Pons (tissue), 1 donor: ENCODE measurements around the gene EREG.

Source experiments
- DNase-seq: peaks from one replicate; pipeline ENCODE4 v3.0.0-alpha.2; 2016; ENCODE audit warnings: low spot score

Gene EREG

DNA sequence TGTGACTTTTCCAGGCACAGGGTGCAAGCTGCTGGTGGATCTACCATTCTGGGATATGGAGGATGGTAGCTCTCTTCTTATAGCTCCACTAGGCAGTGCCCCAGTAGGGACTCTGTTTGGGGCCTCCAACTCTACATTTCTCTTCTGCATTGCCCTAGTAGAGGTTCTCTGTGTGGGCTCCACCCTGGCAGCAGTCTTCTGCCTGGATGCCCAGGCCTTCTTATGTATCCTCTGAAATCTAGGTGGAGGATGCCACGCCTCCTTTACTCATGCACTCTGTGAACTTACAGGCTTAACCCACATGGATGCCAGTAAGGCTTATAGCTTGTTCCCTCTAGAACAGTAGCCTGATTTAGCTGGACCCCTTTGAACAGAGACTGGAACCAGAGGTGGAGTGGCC, 20.9 kb upstream of the EREG start:
- no peak for DNase-seq

DNA sequence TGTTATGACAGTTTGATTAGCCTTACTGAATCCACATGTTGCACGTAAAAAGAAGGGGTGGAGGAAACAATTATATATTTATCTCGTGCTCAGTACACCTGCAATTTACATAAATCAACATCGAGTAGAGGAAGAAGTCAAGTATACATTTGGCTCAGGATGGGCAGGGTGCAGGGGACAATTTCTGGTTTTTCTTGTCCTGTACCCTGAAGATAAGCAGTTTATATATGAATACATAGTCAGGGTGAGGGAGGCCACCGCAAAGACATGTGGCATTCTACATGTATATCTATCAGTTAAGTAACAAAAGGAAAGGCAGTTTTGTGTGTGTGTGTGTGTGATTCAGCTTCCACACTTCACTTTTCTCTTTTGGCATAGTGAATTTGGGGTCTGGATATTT, 11.1 kb upstream of the EREG start:
- no peak for DNase-seq

DNA sequence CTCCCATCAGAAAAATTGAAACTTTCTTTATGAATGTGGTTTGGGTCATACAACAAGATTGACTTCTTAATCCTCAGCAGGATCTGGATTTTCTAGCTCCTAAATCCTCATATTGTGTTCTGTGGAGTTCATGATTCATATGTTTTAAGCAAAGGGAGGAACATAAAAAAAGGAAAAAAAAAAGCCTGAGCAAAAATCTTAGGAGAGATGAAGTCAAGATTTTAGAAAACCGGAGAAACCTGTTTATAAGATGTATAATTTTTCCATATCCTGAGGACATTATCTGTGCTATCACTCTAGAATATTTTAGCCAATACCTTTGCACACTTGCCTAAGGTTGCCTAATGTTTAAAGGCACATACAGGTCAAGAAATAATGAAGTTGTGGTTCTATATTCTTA, 7.0 kb upstream of the EREG start:
- no peak for DNase-seq

DNA sequence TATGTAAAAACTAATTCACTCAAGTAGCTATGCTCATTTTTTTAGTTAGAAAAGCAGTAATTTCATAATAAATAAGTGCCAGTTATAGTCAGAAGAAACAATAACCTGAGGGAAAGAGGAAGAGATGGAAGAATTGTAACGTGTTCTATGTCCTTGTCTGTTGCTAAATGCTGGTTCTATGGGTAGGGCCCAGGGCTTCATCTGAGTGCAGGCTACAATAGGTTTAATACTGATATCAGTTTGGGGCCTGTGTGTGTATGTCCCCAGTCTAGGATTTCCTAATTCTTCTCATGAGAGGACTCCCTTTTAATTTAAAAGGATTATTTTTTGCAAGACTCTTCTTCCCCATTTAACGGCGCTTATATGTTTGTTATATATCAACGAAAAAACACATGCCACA, 3.3 kb upstream of the EREG start:
- DNase-seq: no peak

DNA sequence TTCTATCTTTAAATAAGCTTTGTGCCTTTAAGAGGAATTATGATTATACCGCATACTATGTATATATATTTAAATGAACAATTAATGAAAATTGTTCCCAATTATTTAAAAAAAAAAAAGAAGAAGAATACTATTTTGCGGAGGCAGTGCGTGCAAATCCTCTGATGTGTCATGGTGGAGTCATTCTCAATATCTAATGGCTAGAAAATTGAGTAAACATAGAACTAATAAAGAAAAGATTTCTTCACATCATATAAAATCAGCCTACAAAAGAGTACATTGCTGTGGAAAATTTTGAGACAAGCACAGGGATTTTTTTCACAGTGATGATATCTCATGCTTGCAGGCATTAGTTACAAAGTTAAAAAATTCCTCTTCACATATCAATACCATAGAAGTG, 2.6 kb upstream of the EREG start:
- no peak for DNase-seq

DNA sequence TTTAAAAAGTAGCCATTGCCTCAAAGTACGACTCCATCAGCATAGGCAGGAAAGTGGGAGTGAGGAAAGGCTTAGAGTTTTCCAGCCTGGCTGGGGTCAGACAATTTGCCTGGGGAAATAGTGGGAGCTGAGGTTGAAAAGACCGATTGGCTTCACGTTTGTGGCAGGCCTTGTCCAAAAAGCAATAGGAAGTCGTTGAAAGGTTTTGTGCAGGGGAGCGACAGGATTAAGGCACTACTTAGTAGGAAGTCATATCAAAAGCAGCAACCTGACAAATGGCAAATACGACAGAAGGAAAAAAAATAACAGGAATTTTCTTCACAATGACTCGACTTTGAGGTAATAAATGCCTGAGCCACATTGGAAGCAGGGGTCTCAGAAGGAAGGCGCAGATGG, 691 bp upstream of the EREG start:
- DNase-seq: no peak

DNA sequence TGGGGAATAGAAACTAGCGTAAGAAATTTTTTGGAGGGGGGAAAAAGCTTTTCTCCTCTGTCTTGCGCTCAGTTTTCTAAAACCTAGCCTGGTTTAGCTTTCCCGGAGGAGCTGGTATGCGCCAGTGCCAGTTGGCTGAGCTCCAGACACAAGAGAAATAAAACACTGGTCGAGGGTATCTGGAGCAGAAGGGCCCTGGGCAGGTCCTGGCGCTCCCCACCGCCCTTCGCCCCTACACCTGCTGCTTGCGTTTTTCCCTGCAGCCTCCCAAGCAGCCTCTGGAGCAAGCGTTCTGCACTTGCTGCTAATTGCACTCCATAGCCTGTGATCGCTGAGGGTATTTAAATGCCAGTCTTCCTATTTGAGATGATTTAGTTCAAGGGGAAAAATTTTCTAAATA, 816 bp downstream of the EREG start:
- DNase-seq: no peak

DNA sequence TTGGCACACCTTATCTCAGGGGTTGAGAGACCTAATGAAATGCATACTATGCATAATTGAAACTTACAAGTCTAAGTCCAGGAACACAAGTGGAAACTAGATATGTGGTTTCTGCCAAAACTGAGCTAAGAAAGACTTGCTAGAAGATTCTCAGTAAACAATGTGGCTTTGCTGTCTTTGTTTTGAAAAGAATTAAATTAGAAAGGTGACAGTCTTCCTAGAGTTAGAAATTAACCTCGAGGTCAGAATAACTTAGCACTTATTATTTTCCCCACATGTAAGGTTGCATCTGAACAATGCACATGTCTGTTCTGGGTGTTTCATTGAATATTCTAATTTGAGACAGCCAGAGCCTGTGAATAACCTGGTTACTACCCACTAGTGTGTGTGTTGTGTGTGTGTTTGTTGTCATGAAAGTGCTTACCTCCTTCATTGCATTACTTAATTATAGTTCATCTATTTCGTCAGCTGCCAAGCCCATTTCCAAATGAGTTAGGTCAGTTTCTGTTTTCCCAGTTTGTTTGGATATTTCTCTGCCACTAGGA, 1.5 kb downstream of the EREG start:
- no peak for DNase-seq

DNA sequence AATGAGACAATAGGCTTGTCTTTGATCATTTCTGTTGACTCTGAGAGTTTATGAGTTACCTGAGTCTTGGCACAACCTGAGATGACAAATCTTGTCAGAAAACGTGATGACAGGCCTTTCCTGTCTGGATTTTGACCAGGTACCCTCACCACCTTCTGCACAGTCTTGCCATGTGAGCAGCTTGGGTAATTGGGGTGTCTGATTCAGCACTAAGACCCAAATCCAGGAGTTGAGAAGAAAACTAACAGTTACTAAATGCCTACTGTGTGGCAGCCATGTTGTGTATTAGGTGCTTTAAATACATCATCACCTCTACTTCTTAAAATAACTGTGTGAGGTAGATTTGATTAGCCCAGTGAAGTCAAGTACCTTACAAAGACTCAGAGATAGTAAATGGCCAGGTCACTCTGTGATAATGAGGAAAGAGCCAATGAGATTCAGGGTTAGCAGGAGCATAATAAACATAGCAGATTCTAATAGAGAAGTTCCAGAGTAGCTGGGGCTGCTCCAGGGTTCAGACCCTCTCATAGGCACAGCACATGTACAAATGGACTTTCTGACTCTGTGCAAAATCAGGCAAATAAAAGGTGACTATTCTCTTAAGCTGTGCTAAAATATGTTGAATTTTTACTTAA, 2.8 kb downstream of the EREG start:
- no peak for DNase-seq

DNA sequence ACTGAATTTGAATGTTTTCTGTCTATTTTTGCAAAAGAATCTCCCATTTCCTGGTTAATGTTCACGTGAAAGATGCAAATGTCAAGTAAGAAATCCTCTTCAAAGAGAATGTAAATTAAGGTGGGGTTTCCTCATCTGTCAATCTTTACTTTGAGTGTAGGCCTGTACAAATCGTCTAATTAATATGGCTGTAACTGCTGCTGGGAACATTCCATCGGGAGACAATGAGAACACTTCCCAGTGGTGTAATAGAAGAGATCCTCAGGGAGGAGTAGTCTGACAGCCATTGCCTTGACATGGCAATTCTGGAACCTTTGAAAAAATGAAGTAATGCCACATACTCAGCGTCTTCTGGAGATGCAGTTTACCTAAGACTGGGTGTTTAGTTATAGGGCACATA, 3.7 kb downstream of the EREG start:
- no peak for DNase-seq

DNA sequence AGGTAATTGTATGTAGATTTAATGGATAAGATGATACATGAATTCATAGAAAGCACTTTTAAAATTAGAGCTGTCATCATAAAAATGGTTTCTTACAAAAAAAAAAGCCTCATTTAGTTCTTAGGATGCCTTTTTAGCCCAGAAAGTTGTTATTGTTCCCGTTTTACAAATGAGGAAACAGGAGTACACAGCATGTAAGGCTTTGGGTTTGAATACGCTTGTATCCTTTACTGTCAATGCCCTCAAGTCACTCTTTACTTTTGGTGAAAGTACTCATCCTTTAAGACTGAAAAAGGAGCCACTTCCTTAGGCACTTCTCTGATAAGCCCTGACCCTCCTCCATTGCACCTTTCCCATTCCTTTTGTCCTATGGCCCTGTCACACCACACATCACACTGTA, 4.9 kb downstream of the EREG start:
- no peak for DNase-seq

DNA sequence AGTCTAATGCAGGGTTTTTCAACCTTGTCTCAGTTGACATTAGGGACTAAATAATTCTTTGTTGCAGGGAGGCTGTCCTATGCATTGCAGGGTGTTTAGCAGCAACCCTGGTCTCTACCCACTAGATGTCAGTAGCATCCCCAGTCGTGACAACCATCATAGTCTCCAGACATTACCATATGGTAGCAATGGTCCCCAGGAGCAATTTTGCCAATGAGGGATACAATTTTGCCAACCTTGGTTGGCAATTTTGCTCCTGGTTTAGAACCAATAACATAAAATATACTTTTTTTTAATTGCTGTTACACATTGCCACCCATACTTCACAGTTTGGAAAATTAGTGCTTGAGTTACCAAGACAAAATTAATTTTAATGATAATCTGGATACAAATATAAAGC, 6.0 kb downstream of the EREG start:
- DNase-seq: peak; percentile 52

DNA sequence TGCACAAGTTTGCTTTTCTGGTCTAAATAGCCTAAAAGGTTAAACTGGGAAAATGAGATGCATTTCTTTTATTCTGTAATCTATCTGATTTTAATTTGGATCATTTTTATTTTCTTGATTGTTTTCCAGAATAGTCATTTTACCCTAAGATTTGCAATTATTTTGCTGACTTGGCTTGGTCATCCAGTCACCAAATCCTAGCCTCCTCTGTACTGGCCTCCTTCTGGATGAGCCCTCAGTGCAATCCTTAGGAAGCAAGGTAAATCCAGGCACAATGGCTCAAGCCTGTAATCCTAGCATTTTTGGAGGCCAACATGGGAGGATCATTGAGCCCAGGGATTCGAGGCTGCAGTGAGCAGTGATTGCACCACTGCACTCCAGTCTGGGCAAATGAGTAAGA, 9.2 kb downstream of the EREG start:
- no peak for DNase-seq

DNA sequence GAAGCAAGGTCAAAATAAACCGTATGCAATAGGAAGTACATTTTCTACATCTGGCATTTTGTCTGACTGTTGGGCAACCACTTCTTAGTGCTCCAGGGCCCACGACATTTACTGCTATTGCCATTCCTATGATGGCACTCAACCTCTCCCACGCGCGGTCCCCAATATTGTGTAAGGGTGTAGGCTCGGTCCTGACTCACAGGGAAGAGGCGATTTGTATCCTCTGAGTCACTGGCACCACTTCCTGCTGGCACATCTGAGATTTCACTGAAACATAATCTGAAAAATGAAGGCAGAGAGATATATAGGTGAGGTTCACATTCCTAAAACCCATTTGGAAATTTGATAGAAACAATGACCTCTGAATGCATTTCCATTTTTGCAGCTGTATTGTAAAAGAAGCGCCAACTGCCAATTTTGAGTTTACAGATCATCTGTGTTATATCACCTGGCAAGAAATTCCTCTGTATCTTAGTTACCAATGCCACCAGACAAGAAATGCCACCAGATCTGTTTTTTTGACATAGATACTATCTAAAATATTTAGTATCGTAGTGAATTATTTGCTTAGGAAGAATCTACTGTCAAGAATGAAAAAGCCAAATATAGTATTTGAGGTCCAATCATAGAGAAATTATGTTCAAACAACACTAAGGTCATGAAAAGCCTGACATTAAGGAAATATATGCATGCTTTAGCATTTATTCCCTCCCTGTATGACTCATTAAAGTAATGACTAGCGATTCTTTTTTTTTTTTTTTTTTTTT, 9.8 kb downstream of the EREG start:
- no peak for DNase-seq

DNA sequence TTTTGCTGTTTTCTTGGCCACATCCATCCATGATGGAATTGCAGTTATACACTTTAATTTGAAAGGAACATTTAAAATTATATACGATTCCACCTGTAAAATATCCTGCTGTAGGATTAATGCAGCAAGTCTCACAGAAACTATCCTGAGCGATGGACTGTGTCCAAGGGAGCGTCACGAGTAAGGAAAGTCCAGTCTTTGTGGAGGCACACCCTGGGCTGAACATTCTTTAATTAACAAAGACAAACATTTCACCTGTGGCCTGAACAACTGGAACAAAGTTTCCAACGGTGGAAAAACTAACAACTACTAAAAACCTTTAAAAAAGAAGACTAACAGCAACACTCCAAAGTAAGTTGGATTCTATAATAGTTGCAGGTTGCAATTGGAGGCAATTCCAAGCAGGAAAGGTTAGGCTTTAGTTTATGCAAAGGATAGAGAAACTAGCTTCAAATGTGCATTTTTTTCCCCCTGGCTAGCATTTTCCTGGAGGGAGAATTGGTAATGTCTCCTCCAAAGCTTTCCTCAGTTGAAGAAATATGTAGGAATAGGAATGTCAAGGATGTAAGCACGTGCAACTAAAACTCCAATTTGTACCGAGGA, 11.0 kb downstream of the EREG start:
- DNase-seq: no peak

DNA sequence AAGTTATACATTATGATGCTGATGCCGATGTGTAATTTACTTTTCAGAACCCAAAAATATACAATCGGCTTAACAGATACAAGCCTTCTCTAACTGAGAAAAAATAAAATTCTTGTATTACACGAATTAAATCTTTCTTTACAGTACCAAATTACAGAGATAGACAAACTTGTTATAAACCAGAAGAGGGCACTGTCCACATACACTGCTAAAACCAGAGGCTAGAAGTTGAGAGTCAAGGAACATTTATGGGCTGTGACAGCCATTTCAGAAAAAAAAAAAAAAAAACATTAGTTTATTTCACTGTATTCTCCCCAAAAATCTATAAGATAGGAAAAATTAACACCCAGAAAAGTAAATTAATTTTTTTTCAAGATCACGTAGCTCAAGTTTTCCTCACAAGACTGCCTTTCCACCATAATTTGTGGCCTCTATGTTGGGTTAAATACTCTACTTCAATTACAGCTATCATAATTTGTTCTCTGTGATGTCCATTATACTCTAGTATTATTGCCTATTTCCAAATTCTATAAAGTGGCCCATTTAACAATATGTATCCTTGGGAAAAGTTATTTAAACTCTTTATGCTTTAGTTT, 12.0 kb downstream of the EREG start:
- DNase-seq: peak; percentile 47

DNA sequence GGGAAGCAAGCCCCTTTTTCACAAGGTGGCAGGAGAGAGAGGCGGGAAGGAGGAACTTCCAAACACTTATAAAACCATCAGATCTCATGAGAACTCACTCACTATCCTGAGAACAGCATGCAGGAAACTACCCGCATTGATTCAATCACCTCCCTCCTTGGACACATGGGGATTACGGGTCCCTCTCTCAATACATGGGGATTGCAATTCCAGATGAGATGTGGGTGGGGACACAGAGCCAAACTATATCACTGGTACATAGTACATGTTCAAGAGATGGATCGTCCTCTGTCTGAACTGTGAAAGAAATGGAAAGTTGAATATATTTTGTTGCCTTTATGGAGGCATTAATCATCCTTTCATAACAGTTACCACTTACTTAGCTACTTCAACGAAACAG, 12.8 kb downstream of the EREG start:
- no peak for DNase-seq

DNA sequence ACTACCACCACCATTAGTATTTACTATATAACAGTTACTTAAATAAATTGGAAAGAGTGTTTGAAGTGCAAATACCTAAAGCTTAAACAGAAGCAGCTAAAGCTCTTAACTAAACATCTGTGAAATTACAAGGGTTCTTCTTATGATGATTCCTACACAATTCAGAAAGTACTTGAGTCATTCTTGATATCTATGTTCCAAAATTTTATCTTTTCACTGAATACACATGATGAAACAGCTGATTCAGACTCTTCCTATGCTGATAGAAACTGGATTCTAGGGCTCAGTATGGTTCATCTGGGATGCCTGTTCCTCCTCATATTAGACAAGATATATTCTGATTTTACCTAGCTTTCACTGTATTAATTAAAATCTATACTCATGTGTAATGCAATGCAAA, 13.6 kb downstream of the EREG start:
- no peak for DNase-seq

DNA sequence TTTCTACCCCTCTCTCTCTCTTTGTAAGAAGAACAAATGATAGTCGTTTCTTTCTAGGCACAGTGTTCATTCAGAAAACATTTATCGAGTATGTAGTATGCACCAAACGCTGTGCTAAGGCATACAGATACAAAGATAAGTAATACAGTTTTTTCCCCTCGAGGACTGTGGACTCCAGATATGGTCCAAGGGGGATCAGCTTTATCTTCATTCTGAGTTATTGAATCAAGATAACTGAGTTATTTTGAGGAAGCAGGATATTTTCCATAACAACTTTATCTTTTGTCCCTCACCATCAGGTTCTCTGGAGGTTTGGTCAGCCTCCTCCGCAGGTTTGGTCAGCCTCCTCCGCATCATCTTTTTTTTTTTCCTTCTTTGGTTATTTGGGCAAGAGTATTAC, 15.0 kb downstream of the EREG start:
- DNase-seq: no peak

DNA sequence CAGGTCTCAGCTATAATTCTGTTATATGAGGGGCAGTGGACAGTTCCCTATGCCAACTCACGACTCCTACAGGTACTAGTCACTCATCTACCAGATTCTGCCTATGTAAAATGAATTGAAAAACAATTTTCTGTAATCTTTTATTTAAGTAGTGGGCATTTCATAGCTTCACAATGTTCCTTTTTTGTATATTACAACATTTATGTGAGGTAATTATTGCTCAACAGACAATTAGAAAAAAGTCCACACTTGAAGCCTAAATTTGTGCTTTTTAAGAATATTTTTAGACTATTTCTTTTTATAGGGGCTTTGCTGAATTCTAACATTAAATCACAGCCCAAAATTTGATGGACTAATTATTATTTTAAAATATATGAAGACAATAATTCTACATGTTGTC, 20.4 kb downstream of the EREG start:
- DNase-seq: no peak

DNA sequence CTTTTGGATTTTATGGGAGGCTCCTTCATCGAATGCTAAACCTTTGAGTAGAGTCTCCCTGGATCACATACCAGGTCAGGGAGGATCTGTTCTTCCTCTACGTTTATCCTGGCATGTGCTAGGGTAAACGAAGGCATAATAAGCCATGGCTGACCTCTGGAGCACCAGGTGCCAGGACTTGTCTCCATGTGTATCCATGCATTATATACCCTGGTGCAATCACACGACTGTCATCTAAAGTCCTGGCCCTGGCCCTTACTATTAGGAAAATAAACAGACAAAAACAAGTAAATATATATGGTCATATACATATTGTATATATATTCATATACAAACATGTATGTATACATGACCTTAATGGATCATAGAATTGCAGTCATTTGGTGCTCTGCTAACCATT, 21.2 kb downstream of the EREG start:
- DNase-seq: no peak

DNA sequence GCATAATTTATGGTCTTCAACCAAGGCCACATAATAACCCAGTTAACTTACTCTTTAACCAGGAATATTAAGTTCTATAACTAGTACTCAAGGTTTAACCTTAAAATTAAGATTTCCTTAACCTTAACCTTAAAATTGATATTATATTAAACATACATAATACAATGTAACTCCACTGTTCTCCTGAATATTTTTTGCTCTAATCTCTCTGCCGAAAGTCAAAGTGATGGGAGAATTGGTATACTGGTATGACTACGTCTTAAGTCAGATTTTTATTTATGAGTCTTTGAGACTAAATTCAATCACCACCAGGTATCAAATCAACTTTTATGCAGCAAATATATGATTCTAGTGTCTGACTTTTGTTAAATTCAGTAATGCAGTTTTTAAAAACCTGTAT, 22.8 kb downstream of the EREG start:
- no peak for DNase-seq

DNA sequence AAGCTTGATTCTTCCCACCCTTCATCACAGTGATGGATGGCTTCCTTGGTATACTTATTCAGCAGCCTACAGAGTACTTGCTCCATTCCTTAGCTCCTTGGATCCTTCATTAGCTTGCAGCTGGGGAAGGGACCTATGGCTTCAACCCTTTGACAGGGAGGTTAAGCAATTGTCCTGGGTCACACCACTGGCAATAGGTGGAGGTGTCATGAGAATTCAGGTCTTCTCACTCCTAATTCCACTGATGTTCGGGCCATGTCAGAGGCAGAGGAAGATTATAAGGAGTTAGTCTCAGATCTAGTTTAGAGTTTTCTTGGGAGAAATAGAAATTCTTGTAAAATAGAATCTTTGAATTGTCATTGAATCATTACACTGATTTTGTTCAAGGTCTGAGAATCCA, 24.5 kb downstream of the EREG start:
- DNase-seq: no peak
